ENCODE data around the gene PRDM16.

DNA sequence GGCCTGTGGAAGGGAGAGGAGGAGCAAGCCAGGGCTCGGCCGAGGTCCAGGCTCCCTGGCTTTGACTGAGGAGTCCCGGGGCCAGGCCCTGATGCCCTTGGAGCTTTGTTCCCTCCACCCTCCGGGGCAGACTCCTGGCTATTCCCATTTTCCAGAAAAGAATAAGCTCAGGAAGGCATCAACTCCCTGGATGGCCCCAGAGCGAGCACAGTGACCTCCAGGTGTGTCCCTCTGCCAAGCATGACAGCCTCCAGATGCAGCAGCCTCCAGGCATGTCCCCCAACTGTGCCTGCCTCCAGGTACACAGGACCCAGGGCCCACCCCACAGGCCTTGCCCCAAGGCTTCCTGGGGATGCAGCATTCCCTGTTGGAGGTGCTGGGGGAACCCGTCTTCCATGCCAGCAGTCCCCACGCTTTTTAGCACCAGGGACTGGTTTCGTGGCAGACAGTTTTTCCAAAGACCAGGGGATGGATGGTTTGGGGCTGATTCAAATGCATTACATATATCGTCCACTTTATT, 369.7 kb downstream of the PRDM16 start:
- TF ChIP-seq, protein P1, sequence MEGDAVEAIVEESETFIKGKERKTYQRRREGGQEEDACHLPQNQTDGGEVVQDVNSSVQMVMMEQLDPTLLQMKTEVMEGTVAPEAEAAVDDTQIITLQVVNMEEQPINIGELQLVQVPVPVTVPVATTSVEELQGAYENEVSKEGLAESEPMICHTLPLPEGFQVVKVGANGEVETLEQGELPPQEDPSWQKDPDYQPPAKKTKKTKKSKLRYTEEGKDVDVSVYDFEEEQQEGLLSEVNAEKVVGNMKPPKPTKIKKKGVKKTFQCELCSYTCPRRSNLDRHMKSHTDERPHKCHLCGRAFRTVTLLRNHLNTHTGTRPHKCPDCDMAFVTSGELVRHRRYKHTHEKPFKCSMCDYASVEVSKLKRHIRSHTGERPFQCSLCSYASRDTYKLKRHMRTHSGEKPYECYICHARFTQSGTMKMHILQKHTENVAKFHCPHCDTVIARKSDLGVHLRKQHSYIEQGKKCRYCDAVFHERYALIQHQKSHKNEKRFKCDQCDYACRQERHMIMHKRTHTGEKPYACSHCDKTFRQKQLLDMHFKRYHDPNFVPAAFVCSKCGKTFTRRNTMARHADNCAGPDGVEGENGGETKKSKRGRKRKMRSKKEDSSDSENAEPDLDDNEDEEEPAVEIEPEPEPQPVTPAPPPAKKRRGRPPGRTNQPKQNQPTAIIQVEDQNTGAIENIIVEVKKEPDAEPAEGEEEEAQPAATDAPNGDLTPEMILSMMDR (IDR thresholded peaks at IDR 0.05), result no peak
- TF ChIP-seq POLR2A (IDR thresholded peaks at IDR 0.05), result no peak

Data from thyroid gland (tissue), 4 donors.